Urothelium cell line (cell line): ENCODE measurements around the gene APCDD1L.
"Not testable (repeated sequence)": the region's sequence is repeated elsewhere in the genome, so short reads cannot be mapped to it uniquely, and the experiment has no call there.

ENCODE experiments used
- DNase-seq: peaks from one replicate; pipeline ENCODE4 v3.0.0; 2011; ENCODE audit warnings: low spot score, mixed read lengths
- FAIRE-seq: peaks from 2 replicates; lab custom pipeline; 2011; peaks lifted over from hg19 to GRCh38; lab: Jason Lieb, UNC

Gene APCDD1L

GRCh38 chr20:58518387-58518786, 3.2 kb upstream of the APCDD1L start:
- no peak for DNase-seq
- no peak for FAIRE-seq

GRCh38 chr20:58514321-58515232, 622 bp downstream of the APCDD1L start:
- no peak for DNase-seq
- no peak for FAIRE-seq

DNA sequence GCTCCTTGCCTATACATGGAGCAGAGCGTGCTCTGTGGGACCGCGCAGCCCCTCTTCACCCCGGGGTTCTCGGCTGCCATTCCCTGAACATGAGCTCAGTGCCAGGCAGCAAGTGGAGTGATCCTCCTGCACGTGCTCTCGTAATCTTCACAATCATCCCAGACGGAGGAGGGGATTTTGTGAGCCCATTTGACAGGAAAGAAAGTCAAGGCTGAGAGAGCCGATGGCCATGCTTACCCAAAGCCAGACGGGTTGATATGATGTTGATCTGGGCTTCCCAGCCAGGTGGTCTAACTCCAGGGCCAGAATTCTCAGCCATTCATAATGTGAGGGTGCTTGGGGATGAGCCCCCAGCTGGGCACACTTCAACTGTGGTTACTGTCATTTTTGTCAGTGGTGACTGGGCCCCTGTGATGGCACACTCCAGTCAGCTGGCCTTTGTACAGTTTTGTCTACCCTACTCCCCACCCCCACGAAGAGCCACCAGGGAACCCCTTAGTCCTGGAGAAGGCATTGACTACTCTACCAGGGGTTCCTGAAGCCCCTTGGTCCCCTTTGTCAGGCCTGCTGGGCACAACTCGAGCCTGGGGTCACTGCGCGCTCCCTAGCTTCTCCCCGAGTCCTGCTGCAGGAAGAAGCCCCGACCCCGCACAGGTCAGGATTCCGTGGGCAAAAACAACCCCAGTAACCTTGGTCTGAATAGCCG, 1.5 kb downstream of the APCDD1L start:
- FAIRE-seq, result no peak
- DNase-seq, result no peak

GRCh38 chr20:58512808-58513552, 2.2 kb downstream of the APCDD1L start:
- FAIRE-seq (no peak), DNase-seq (no peak)

- DNase-seq (no peak), FAIRE-seq (no peak)
Observed at GRCh38 chr20:58511861-58512260, 3.3 kb downstream of the APCDD1L start.

GRCh38 chr20:58511364-58511763, 3.8 kb downstream of the APCDD1L start:
- DNase-seq, result no peak
- FAIRE-seq, result no peak

GRCh38 chr20:58510921-58511320, 4.3 kb downstream of the APCDD1L start:
- FAIRE-seq, result peak; percentile 68
- no peak for DNase-seq

DNA sequence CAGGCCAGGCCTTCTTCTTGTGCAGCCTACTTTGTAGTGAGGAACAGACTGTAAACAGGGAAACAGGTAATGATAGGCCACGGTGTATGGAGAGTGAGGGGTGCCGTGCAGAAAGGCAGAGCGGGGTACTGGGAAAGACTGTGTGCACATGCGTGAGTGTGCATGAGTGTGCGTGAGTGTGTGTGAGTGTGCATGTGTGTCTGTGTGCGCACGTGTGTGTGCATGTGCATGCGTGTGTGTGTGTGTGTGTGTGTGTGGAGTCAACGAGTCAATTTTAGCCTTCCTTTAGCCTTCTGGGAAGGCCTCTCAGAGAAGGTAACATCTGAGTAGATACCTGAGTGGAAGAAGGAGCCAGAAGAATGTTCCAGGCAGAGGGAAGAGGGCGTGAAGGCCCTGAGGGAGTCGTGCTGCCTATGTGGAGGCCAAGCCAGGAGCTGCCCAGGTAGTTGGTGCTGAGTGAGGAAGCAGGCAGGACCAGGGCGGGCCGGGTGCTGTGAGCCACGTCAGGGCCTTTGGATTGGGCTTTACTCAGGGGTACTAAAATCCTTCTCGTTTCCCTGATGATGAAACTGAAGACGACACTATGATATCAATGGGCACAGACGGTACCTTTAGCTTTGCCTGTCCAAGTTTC, 6.3 kb downstream of the APCDD1L start:
- DNase-seq (no peak), FAIRE-seq (peak; percentile 93)

DNA sequence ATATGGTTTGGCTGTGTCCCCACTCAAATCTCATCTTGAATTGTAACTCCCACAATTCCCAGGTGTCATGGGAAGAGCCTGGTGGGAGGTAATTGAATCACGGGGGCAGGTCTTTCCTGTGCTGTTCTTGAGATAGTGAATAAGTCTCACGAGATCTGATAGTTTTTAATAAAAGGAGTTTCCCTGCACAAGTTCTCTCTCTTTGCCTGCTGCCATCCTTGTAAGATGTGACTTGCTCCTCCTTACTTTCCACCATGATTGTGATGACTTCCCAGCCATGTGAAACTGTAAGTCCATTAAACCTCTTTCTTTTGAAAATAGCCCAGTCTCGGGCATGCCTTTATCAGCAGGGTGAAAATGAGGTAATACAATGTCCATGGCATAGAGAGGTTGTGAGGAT, 8.2 kb downstream of the APCDD1L start:
- not testable (repeated sequence) for DNase-seq, FAIRE-seq

GRCh38 chr20:58504566-58504965, 10.6 kb downstream of the APCDD1L start:
- DNase-seq (no peak), FAIRE-seq (no peak)

DNA sequence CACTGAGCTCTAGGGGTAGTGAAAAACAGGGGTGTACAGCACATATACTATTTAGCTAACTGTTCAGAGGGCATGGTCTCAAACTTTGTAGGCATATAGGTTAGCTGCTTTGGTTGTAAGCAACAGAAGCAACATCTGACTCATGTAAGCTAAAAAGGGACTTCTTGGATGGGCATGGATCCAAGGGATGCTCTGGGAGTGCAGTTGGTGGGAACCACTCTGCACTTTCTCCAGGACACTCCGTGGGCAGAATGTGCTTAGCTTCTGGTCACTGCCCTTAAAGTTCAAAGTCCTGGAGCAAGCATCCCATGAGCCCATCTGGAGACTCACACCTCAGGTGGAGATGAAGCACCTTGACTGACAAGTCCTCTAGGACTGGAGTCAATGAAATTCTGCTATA, 11.5 kb downstream of the APCDD1L start:
- DNase-seq (no peak), FAIRE-seq (peak; percentile 5)

DNA sequence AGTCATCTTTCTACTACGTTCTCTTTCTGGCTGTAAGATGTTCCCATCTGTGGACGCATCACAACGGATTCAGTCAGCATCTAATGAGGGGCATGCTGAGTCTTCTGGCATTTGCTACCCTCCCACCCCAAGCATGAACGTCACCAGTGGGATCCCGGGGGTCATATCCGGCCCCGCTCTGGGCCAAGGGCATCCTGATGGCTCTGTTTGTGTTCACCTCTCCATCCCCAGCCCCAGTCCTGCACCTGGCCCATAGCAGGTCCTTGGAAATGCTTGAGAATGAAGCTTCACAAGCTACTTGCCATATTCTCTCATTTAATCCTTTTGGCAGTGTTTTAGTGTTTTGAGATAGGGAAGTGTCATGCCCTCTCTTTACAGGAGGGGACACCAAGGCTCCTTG, 14.9 kb downstream of the APCDD1L start:
- DNase-seq (no peak), FAIRE-seq (no peak)

GRCh38 chr20:58498470-58499068, 16.6 kb downstream of the APCDD1L start:
- FAIRE-seq, result no peak
- DNase-seq, result no peak

DNA sequence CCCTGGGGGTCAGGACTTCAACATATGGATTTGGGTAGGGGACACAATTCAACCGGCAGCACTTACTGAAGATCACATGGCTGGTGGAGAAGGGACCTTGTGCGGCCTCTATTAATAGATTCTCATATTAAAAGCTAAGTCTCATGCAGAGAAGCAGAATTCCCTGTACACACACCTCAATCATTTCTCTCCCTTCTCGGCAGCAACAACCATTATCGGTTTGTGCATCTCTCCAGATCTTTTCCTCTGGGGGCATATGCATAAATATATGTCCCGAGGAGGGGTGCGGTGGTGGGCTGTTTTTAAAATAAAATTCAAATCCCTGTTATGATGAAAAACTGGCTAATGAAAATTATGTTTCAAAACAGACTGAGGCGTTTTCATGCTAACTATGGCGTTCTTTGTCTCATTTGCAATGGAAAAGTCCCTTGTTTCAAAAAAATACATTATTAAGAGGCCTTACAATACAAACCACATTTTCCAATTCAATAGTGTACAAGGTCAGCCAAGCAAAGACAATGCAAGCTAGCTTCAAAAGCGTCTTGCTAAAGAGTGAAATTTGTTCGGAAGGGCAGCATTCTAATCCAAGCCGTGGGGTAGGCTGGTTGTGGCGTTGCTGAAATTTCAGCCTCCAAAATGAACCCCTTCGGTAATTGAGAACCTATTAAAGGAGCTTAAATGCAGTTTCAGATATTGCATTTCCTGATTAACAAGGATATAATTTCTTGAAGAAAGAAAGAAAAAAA, 17.3 kb downstream of the APCDD1L start:
- DNase-seq, result no peak
- no peak for FAIRE-seq

- DNase-seq (no peak), FAIRE-seq (no peak)
Observed at GRCh38 chr20:58497076-58497641, 18.0 kb downstream of the APCDD1L start.

GRCh38 chr20:58496429-58496769, 18.8 kb downstream of the APCDD1L start:
- DNase-seq, result no peak

DNA sequence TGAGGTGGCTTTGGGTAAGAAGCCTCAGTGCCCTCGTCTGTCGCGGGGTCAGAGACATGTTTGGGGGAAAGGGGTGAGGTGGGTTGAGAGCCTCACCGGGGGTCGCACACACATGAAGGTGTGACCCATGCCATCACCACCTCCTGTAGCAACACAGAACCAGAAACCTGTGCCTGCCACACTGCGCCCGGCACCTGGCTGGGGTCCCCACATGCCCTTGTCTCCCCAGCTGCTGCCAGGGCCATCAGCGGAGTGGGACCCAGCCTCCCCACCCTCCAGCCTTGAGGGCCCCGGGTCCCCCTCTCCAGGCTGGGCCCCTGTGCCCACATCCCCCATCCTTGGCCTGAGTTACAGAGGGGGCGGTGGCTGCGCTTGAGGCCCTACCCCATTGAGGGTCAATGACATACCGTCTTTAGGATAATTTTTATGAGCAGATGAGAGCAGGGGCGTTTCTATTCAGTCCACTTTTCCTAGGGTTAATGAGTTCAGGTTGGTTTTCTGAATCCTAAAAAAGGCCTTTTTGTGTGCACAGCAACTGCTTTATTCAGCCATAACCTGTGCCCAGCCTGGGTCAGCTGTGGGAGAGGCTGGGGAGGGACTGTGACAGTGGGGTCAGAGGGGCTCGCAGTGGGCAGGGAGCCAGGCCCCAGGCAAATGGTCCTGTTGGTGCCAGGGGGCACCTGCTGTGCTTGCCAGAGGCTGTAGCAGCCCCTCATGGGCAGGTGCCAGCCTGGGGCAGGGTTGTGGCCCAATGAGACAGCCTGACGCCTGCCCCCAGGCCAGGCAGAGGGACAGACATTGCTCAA, 19.4 kb downstream of the APCDD1L start:
- no peak for FAIRE-seq

More at GRCh38 chr20:58496429-58496769, 18.8 kb downstream of the APCDD1L start:
- FAIRE-seq, result no peak

GRCh38 chr20:58494923-58495622, 20.1 kb downstream of the APCDD1L start:
- FAIRE-seq (no peak), DNase-seq (no peak)

More for the DNA sequence above, 19.4 kb downstream of the APCDD1L start:
- no peak for DNase-seq
